H9 (cell line): ENCODE data around the gene CRPPA. TPM values are rescaled to one million over a fixed set of nuclear protein-coding genes. Genes with fewer than 3 reads are reported as not detected.

Source experiments
- DNase-seq: peaks from one replicate; pipeline ENCODE4 v3.0.0-alpha.2; 2017
- H2AFZ ChIP-seq: one replicate; pipeline ENCODE4 v1.6.1; 2013; ENCODE audit warnings: mild to moderate bottlenecking, low read length, control low read depth, moderate library complexity
- H2AK5ac ChIP-seq: 2 replicates; pipeline ENCODE4 v1.6.1; 2013; ENCODE audit warnings: low read length, control low read depth, mixed read lengths; ENCODE audit not compliant: insufficient read length
- H2BK120ac ChIP-seq: one replicate; pipeline ENCODE4 v1.6.1; 2013; ENCODE audit warnings: low read depth, mild to moderate bottlenecking, low read length, control low read depth, inconsistent platforms; ENCODE audit not compliant: poor library complexity, severe bottlenecking
- H2BK12ac ChIP-seq: 2 replicates; pipeline ENCODE4 v1.6.1; 2013; ENCODE audit warnings: low read length, control low read depth, mixed read lengths, low read depth; ENCODE audit not compliant: insufficient read length
- H2BK15ac ChIP-seq: 2 replicates; pipeline ENCODE4 v1.6.1; 2013; ENCODE audit warnings: low read depth, low read length, control low read depth
- H2BK20ac ChIP-seq: one replicate; pipeline ENCODE4 v1.6.1; 2013; ENCODE audit warnings: low read depth, mild to moderate bottlenecking, low read length, control low read depth, inconsistent platforms; ENCODE audit not compliant: poor library complexity, severe bottlenecking
- H2BK5ac ChIP-seq: 2 replicates; pipeline ENCODE4 v1.6.1; 2013; ENCODE audit warnings: low read length, control low read depth, mixed read lengths; ENCODE audit not compliant: insufficient read length
- H3K14ac ChIP-seq: 2 replicates; pipeline ENCODE4 v1.6.1; 2013; ENCODE audit warnings: low read length, control low read depth; ENCODE audit not compliant: insufficient read depth
- H3K18ac ChIP-seq: 2 replicates; pipeline ENCODE4 v1.6.1; 2013; ENCODE audit warnings: low read depth, mild to moderate bottlenecking, mixed read lengths, low read length, control low read depth; ENCODE audit not compliant: insufficient read length
- H3K23ac ChIP-seq: 2 replicates; pipeline ENCODE4 v1.6.1; 2013; ENCODE audit warnings: low read length, control low read depth, mixed read lengths, low read depth; ENCODE audit not compliant: insufficient read length
- H3K23me2 ChIP-seq: 2 replicates; pipeline ENCODE4 v1.6.1; 2013; ENCODE audit warnings: low read depth, mild to moderate bottlenecking, mixed read lengths, low read length, control low read depth; ENCODE audit not compliant: insufficient read length, poor library complexity, severe bottlenecking
- H3K27ac ChIP-seq: 2 replicates; pipeline ENCODE4 v1.5.1; 2013; ENCODE audit warnings: low read length, control low read depth, mixed read lengths, low read depth; ENCODE audit not compliant: insufficient read length
- H3K27me3 ChIP-seq: 2 replicates; pipeline ENCODE4 v1.6.1; 2013; ENCODE audit warnings: low read length, control low read depth, inconsistent platforms; ENCODE audit not compliant: insufficient read depth
- H3K4ac ChIP-seq: 2 replicates; pipeline ENCODE4 v1.6.1; 2013; ENCODE audit warnings: low read depth, mild to moderate bottlenecking, control low read depth, inconsistent platforms, low read length, moderate library complexity
- H3K4me1 ChIP-seq: 2 replicates; pipeline ENCODE4 v1.6.1; 2013; ENCODE audit warnings: low read length, control low read depth, inconsistent platforms; ENCODE audit not compliant: insufficient read depth
- H3K4me2 ChIP-seq: 2 replicates; pipeline ENCODE4 v1.6.1; 2013; ENCODE audit warnings: low read length, control low read depth, mixed read lengths; ENCODE audit not compliant: insufficient read length, insufficient read depth
- H3K56ac ChIP-seq: 2 replicates; pipeline ENCODE4 v1.6.1; 2013; ENCODE audit warnings: low read depth, mild to moderate bottlenecking, mixed read lengths, low read length, control low read depth; ENCODE audit not compliant: insufficient read length
- H3K79me1 ChIP-seq: 2 replicates; pipeline ENCODE4 v1.6.1; 2013; ENCODE audit warnings: low read depth, mild to moderate bottlenecking, moderate library complexity, low read length, control low read depth, inconsistent platforms; ENCODE audit not compliant: insufficient read depth, poor library complexity, severe bottlenecking
- H3K79me2 ChIP-seq: 2 replicates; pipeline ENCODE4 v1.6.1; 2013; ENCODE audit warnings: low read length, control low read depth, inconsistent platforms; ENCODE audit not compliant: insufficient read depth
- H3K9ac ChIP-seq: 2 replicates; pipeline ENCODE4 v1.6.1; 2013; ENCODE audit warnings: low read length, control low read depth, mixed read lengths; ENCODE audit not compliant: insufficient read length; ENCODE audit errors: extremely low read depth
- H3K9me3 ChIP-seq: one replicate; pipeline ENCODE4 v1.6.1; 2013; ENCODE audit warnings: low read depth, low read length, inconsistent platforms; ENCODE audit not compliant: control insufficient read depth
- H3T11ph ChIP-seq: one replicate; pipeline ENCODE4 v1.6.1; 2013; ENCODE audit warnings: mild to moderate bottlenecking, low read length, control low read depth, inconsistent platforms
- H4K20me1 ChIP-seq: one replicate; pipeline ENCODE4 v1.6.1; 2013; ENCODE audit not compliant: control insufficient read depth, insufficient read length, insufficient read depth
- H4K5ac ChIP-seq: 2 replicates; pipeline ENCODE4 v1.6.1; 2013; ENCODE audit warnings: low read depth, mild to moderate bottlenecking, mixed read lengths, low read length, control low read depth; ENCODE audit not compliant: insufficient read length
- H4K8ac ChIP-seq: replicated peaks from 2 replicates; pipeline ENCODE4 v1.6.1; 2013; ENCODE audit warnings: low read length, control low read depth, mixed read lengths, low read depth; ENCODE audit not compliant: insufficient read length
- H4K91ac ChIP-seq: 2 replicates; pipeline ENCODE4 v1.6.1; 2013; ENCODE audit warnings: low read depth, mild to moderate bottlenecking, moderate library complexity, mixed read lengths, low read length, control low read depth; ENCODE audit not compliant: insufficient read length
- H3K27ac Mint-ChIP-seq, 3 experiments: 2 replicates in 2 of 3; 3 replicates in 1 of 3; pipeline ENCODE4 v1.8.0; 2020 to 2021; ENCODE audit warnings: mixed read lengths in 3 of 3, mild to moderate bottlenecking in 1 of 3, moderate library complexity in 1 of 3
- H3K27me3 Mint-ChIP-seq: 2 replicates; pipeline ENCODE4 v1.8.0; 2021; ENCODE audit warnings: low read depth, mild to moderate bottlenecking, moderate library complexity, mixed read lengths
- H3K36me3 Mint-ChIP-seq, 3 experiments: 2 replicates in 2 of 3; 3 replicates in 1 of 3; pipeline ENCODE4 v1.8.0; 2020 to 2021; ENCODE audit warnings: low read depth in 3 of 3, mixed read lengths in 3 of 3; ENCODE audit not compliant: insufficient read depth in 1 of 3
- H3K4me1 Mint-ChIP-seq, 2 experiments: 2 replicates each; pipeline ENCODE4 v1.8.0; 2020; ENCODE audit warnings: mixed read lengths in 2 of 2
- H3K4me3 Mint-ChIP-seq, 2 experiments: 2 replicates in 1 of 2; 3 replicates in 1 of 2; pipeline ENCODE4 v1.8.0; 2020 to 2021; ENCODE audit warnings: mild to moderate bottlenecking in 2 of 2, mixed read lengths in 2 of 2, moderate library complexity in 1 of 2
- H3K9me3 Mint-ChIP-seq, 2 experiments: 2 replicates in 1 of 2; 3 replicates in 1 of 2; pipeline ENCODE4 v1.8.0; 2020; ENCODE audit warnings: mild to moderate bottlenecking in 2 of 2, mixed read lengths in 2 of 2, moderate library complexity in 1 of 2
- WGBS: extraction: QIAGEN DNeasy Blood & Tissue Kit; methylation state at CpG from one replicate; pipeline ENCODE4 v1.1.7; 2013; ENCODE audit warnings: missing lambda C conversion rate, low lambda C conversion rate, mixed read lengths; ENCODE audit not compliant: insufficient read length; ENCODE audit errors: extremely low coverage; 5-methylcytosine and 5-hydroxymethylcytosine counted together
- total RNA-seq: library from RNA; stranded (reverse); gene quantifications from 2 replicates; pipeline ENCODE4 v1.2.1, GENCODE V29; 2021
- TF ChIP-seq, protein P1 (sequence below): fragments of 200-600 bp; sonication (generic); conservative IDR thresholded peaks from 3 replicates; pipeline ENCODE4 v1.8.0; 2021; ENCODE audit warnings: antibody characterized with exemption, mild to moderate bottlenecking

CRPPA gene
- total RNA-seq, 1 experiment from 2014 or later, result 1.9 TPM

DNA sequence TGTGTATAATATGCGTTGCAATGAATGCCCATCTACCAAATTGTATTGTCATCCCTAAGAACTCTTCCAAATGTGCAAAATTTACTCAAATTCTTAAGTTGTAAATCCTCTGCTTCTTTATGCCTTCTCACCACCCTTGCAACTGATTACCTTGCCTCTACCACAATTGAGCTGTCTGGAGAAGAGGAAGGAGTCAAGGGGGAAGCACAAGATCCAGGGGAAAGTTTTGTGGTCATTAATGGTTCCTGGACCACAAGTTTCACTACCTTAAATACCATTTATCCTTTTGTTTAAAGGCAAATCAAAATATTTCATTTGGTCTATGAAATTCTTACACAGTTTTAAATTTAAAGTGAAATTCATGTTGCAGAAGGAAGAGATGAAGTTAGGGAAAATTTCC, 16.7 kb downstream of the CRPPA start:
- Histone ChIP-seq H3K4me1 (no peaks in the 10 kb centered on the region), H2BK20ac (no peak overlapping the region), H4K20me1 (no peaks in the 10 kb centered on the region), H2AK5ac (no peak overlapping the region), H2BK12ac (no peak overlapping the region), H2AFZ (no peak overlapping the region), H2BK5ac (no peak overlapping the region), H3K27me3 (no peaks in the 10 kb centered on the region), H3K23ac (no peak overlapping the region), H3K79me2 (no peaks in the 10 kb centered on the region), H3K4ac (no peak overlapping the region), H4K5ac (no peak overlapping the region), H3K18ac (no peak overlapping the region), H3K56ac (no peak overlapping the region), H4K91ac (no peak overlapping the region), H3K4me2 (no peak overlapping the region), H4K8ac (no peak overlapping the region), H3K23me2 (no peaks in the 10 kb centered on the region), H2BK15ac (no peak overlapping the region), H3K27ac (no peak overlapping the region), H3K9ac (no peak overlapping the region), H3T11ph (no peak overlapping the region), H3K79me1 (no peaks in the 10 kb centered on the region), H3K14ac (no peak overlapping the region), H2BK120ac (no peak overlapping the region), H3K9me3 (peaks cover 8% of the 10 kb centered on the region)
- TF ChIP-seq, protein P1, sequence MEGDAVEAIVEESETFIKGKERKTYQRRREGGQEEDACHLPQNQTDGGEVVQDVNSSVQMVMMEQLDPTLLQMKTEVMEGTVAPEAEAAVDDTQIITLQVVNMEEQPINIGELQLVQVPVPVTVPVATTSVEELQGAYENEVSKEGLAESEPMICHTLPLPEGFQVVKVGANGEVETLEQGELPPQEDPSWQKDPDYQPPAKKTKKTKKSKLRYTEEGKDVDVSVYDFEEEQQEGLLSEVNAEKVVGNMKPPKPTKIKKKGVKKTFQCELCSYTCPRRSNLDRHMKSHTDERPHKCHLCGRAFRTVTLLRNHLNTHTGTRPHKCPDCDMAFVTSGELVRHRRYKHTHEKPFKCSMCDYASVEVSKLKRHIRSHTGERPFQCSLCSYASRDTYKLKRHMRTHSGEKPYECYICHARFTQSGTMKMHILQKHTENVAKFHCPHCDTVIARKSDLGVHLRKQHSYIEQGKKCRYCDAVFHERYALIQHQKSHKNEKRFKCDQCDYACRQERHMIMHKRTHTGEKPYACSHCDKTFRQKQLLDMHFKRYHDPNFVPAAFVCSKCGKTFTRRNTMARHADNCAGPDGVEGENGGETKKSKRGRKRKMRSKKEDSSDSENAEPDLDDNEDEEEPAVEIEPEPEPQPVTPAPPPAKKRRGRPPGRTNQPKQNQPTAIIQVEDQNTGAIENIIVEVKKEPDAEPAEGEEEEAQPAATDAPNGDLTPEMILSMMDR, result no peak
- Mint-ChIP-seq H3K27ac (no peak overlapping the region), H3K4me3 (no peak overlapping the region), H3K36me3 (peaks cover 4 to 20% (median 9%) of the 10 kb centered on the region in 3 experiments; a peak in 6 of 7 replicates), H3K27me3 (no peaks in the 10 kb centered on the region), H3K4me1 (no peaks in the 10 kb centered on the region), H3K9me3 (peaks cover 18 to 19% of the 10 kb centered on the region in 2 experiments)
- DNase-seq, result no peak
- no CpG with 5 or more reads among the region's 1 CpG for WGBS
